NCI-H748 (cell line): Measurements from ENCODE around the gene MT1H.
"Not testable (repeated sequence)": the region's sequence is repeated elsewhere in the genome, so short reads cannot be mapped to it uniquely, and the experiment has no call there.

Experiments
- DNase-seq: peaks from one replicate; lab custom pipeline; 2025; ENCODE audit not compliant: unreplicated experiment; lab: John Stamatoyannopoulos, UW

The MT1H gene

GRCh38 chr16:56669005-56669839, at the start of gene MT1H:
Gene MT1H (plus strand): TSS chr16:56669814. CDS start chr16:56669885, 71 bp downstream.
- no peak for DNase-seq

GRCh38 chr16:56620339-56620897, 49.2 kb upstream of the MT1H start:
- DNase-seq, result no peak

GRCh38 chr16:56621665-56622445, 47.8 kb upstream of the MT1H start:
- DNase-seq, result not testable (repeated sequence)

- DNase-seq, result not testable (repeated sequence)
These were observed 46.4 kb upstream of the MT1H start for GRCh38 chr16:56623184-56623583.

GRCh38 chr16:56623637-56624036, 46.0 kb upstream of the MT1H start:
- DNase-seq, result no peak

GRCh38 chr16:56625140-56625942, 44.3 kb upstream of the MT1H start, which contains the start of gene MT1E:
Gene MT1E (plus strand): TSS chr16:56625781. CDS start chr16:56625852, 71 bp downstream.
- peak; percentile 3 for DNase-seq

GRCh38 chr16:56625943-56626654, 43.5 kb upstream of the MT1H start:
- DNase-seq, result no peak

- DNase-seq, result no peak
These were observed 42.9 kb upstream of the MT1H start for GRCh38 chr16:56626685-56627084.

GRCh38 chr16:56628486-56629350, 40.9 kb upstream of the MT1H start:
- no peak for DNase-seq

- DNase-seq, result no peak
These were observed 40.1 kb upstream of the MT1H start for GRCh38 chr16:56629531-56629930.

- DNase-seq, result no peak
These were observed 39.5 kb upstream of the MT1H start for GRCh38 chr16:56630134-56630533.

GRCh38 chr16:56631197-56631596, 38.4 kb upstream of the MT1H start:
- DNase-seq, result no peak

GRCh38 chr16:56631832-56632155, 37.8 kb upstream of the MT1H start:
- DNase-seq, result no peak

GRCh38 chr16:56632156-56632847, 37.3 kb upstream of the MT1H start, which contains the start of gene MT1M:
Gene MT1M (plus strand): TSS chr16:56632659. CDS start chr16:56632732, 73 bp downstream.
- DNase-seq, result no peak

- no peak for DNase-seq
These were observed 36.7 kb upstream of the MT1H start for GRCh38 chr16:56632848-56633365.

- DNase-seq, result no peak
These were observed 36.1 kb upstream of the MT1H start for GRCh38 chr16:56633535-56633934.

- no peak for DNase-seq
These were observed 34.7 kb upstream of the MT1H start for GRCh38 chr16:56634715-56635440.

GRCh38 chr16:56635441-56635967, 34.1 kb upstream of the MT1H start:
- DNase-seq, result no peak
